HTERT RPE-1 (cell line): ENCODE results near the gene VTI1A.
"Not testable (repeated sequence)": the region's sequence is repeated elsewhere in the genome, so short reads cannot be mapped to it uniquely, and the experiment has no call there.

Experiments used
- in situ Hi-C: fragments of 300-500 bp; cut with MboI; formaldehyde crosslinking; loops from 4 replicates; pipeline ENCODE4 v1.14.3; 2020; ENCODE audit warnings: low sequenced_read_pairs

Gene VTI1A

GRCh38 chr10:112847778-112848177, 400.8 kb downstream of the VTI1A start:
- in situ Hi-C loops: no loop called here

DNA sequence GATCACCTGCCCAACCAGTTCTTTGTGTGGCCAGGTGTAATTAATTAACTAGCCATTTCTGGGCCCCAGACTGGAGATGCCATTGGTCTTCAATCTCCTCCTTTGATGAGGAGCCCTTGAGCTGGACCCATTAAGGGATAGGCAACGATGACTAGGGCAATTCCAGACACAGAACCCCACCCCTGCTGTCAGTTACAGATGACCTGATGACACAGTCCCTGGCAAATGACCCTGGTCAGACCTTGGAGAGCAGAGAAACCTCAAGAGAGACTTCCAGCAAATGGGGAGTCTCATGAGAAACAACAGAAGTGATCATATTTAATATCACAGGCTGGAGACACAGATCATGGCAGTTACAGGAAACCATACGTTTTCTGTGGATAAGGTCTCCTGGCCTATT, 401.2 kb downstream of the VTI1A start:
- in situ Hi-C loops: no loop called here

GRCh38 chr10:112848868-112849430, 401.9 kb downstream of the VTI1A start:
- in situ Hi-C loops: no loop called here

DNA sequence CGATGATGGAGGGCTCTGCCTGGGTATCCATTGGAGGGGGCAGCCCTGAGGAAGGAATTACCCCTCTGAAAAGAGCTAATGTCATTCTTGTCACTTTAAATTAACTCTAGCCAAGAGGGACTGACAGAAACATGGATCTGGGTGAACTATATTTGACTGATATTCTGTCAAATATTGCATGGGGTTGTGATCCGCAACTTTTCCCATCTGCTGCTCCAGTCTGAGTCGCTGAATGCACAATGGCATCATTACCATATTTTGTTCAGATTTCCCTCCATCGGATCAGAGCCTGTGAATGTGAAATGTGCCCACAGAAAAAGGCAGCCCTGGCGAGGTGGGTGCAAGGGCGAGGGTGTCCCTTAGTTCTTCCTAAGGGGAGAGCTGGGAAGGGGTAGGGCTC, 402.5 kb downstream of the VTI1A start:
- in situ Hi-C loops: no loop called here

GRCh38 chr10:112851181-112851580, 404.2 kb downstream of the VTI1A start:
- in situ Hi-C loops: no loop called here

DNA sequence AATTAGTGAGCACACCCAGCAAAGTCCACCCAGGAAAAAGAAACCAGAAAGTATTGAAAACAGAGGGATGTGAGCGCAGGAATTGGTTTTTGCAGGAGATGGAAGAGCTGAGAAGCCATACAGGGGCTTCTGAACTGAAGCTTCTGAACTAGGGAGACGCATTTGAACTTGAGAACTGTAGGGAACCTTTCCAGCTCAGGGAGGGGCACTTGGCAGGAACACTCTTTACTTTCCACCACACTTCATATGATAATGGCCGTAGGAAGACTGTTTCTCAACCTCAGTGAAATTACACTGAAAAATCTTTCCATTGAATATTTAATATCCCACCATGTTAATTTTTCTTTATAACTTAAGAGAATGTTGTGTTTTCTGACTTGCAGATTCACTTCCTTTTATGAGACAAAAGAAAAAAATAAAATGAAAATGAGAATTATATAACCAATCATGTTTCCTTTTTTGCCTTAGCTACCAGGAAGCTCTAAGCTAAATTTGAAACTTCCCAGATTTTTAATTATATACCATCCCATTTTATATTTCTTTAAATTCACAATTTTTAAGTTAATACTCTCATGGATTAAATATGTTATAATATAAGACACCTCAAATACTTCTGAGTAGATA, 404.7 kb downstream of the VTI1A start:
- in situ Hi-C loops: no loop called here

- in situ Hi-C loops: no loop called here
Observed at GRCh38 chr10:112852306-112852705, 405.3 kb downstream of the VTI1A start.

GRCh38 chr10:112855134-112855533, 408.1 kb downstream of the VTI1A start:
- in situ Hi-C loops: no loop called here

DNA sequence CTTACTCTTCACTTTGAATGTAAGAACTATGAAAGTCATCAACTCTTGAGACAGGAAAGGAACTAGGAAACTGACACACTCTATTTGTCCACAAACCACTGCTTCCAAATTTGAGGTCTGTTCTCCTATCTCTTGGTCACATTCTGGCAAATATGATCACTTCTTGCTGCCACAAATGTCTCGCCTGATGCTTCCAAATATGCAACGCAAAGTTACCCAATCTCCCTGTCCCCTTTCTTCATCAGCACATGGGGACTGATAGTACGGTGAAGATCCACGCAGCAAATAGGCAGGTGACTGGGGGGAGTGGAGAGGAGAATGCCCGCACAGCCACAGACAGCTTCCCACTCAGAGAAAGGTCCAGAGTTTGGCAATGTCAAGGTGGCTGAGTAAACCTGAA, 410.5 kb downstream of the VTI1A start:
- in situ Hi-C loops: no loop called here

DNA sequence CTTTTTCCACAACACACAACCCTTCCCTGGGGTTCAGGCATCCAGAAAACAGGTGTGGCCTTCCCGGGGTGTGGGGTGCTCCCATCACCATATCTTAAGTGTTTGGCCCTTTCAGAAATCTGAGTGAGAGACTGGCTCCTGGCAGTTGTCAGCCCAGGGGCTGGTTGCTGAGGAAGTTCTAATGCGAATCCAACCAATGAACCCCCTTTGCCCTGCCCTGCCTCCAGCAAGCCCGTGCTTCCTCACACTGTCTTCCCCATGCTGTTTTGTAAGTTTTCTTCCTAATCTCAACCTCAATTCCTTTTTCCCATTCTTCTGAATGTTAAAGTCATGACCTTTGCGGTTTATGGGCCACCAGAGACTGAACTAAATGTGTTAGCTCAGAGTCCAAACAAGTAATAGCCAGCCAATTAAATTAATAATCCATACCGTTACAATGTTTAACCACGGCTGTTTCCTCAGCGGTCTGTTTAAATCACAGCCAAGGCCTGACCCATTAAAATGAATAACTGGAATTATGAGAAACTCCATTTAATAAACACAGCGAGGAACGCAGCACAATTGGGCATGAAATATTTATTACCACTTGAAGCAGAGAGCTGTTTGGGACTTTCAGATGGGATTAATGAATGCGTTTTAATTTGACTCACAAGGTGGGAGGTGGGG, 412.1 kb downstream of the VTI1A start:
- in situ Hi-C loops: no loop called here

GRCh38 chr10:112859793-112860192, 412.8 kb downstream of the VTI1A start:
- in situ Hi-C loops: no loop called here

- in situ Hi-C loops: not testable (repeated sequence)
Observed at GRCh38 chr10:112863461-112863860, 416.4 kb downstream of the VTI1A start.
